SK-N-SH treated with all-trans-retinoic acid at 6 μM for 48 hours (cell line): ENCODE data around the gene AMOTL1.

Source experiments
- BACH2 ChIP-seq: fragments of 250-450 bp; sonication (Bioruptor Pico); IDR thresholded peaks from 2 replicates; pipeline ENCODE4 v1.9.0; 2021; ENCODE audit warnings: mild to moderate bottlenecking, borderline replicate concordance
- CSDC2 ChIP-seq: fragments of 250-450 bp; sonication (Bioruptor Pico); IDR thresholded peaks from 2 replicates; pipeline ENCODE4 v1.5.0; 2020; ENCODE audit warnings: mild to moderate bottlenecking, moderate library complexity
- CSRNP3 ChIP-seq: fragments of 250-450 bp; sonication (Bioruptor Pico); IDR thresholded peaks from 2 replicates; pipeline ENCODE4 v1.5.1; 2021; ENCODE audit warnings: mild to moderate bottlenecking, moderate library complexity
- GLIS3 ChIP-seq: fragments of 250-450 bp; sonication (Bioruptor Pico); IDR thresholded peaks from 2 replicates; pipeline ENCODE4 v1.5.0; 2020; ENCODE audit warnings: mild to moderate bottlenecking, moderate library complexity
- ISL1 ChIP-seq: fragments of 250-450 bp; sonication (Bioruptor Pico); IDR thresholded peaks from 2 replicates; pipeline ENCODE4 v2.1.2; 2022; ENCODE audit warnings: mild to moderate bottlenecking, moderate library complexity
- OSR1 ChIP-seq: fragments of 250-450 bp; sonication (Bioruptor Pico); IDR thresholded peaks from 2 replicates; pipeline ENCODE4 v1.8.0; 2022; ENCODE audit warnings: moderate library complexity, mild to moderate bottlenecking, inconsistent platforms
- SNAI2 ChIP-seq: fragments of 250-450 bp; sonication (Bioruptor Pico); IDR thresholded peaks from 2 replicates; pipeline ENCODE4 v1.5.0; 2020; ENCODE audit warnings: mild to moderate bottlenecking, moderate library complexity
- ZC3H10 ChIP-seq: fragments of 250-450 bp; sonication (Bioruptor Pico); IDR thresholded peaks from 2 replicates; pipeline ENCODE4 v1.5.1; 2021; ENCODE audit warnings: mild to moderate bottlenecking, moderate library complexity
- ZFP3 ChIP-seq: fragments of 250-450 bp; sonication (Bioruptor Pico); IDR thresholded peaks from 2 replicates; pipeline ENCODE4 v1.5.0; 2020; ENCODE audit warnings: mild to moderate bottlenecking, moderate library complexity
- ZFP30 ChIP-seq: fragments of 450-650 bp; formaldehyde crosslinking; IDR thresholded peaks from 2 replicates; pipeline ENCODE4 v1.5.0; 2022; ENCODE audit warnings: mild to moderate bottlenecking, moderate library complexity
- ZNF565 ChIP-seq: fragments of 450-650 bp; formaldehyde crosslinking; conservative IDR thresholded peaks from 2 replicates; pipeline ENCODE4 v1.5.0; 2020; ENCODE audit warnings: low read depth, mild to moderate bottlenecking, moderate library complexity

GRCh38 chr11:94750319-94751217 lies 17.6 kb upstream of the AMOTL1 start:
- TF ChIP-seq GLIS3, result no peak
- no peak for TF ChIP-seq OSR1 (CRISPR knock-in tag)
- no peak for TF ChIP-seq ZNF565 (CRISPR knock-in tag)
- no peak for TF ChIP-seq BACH2
- TF ChIP-seq CSRNP3, result no peak
- no peak for TF ChIP-seq ZC3H10 (CRISPR knock-in tag)
- TF ChIP-seq ZFP3, result no peak
- TF ChIP-seq ISL1 (CRISPR knock-in tag), result no peak
- no peak for TF ChIP-seq CSDC2
- no peak for TF ChIP-seq SNAI2 (CRISPR knock-in tag)
- no peak for TF ChIP-seq ZFP30
